Colonic mucosa (tissue), 4 donors: ENCODE measurements around the gene TEPSIN. TPM values are rescaled to one million over a fixed set of nuclear protein-coding genes. Genes with fewer than 3 reads are reported as not detected.

Experiments used
- DNase-seq: peaks from one replicate; pipeline ENCODE4 v3.0.0-alpha.2; 2020
- H3K27ac ChIP-seq: fragments of 200-600 bp; one replicate; pipeline ENCODE4 v1.8.0; 2021
- H3K27me3 ChIP-seq: fragments of 200-600 bp; one replicate; pipeline ENCODE4 v1.8.0; 2021
- H3K36me3 ChIP-seq: fragments of 200-600 bp; one replicate; pipeline ENCODE4 v1.8.0; 2021
- H3K4me1 ChIP-seq: fragments of 200-600 bp; one replicate; pipeline ENCODE4 v1.8.0; 2021; ENCODE audit warnings: mild to moderate bottlenecking
- H3K4me3 ChIP-seq: fragments of 200-600 bp; one replicate; pipeline ENCODE4 v1.8.0; 2021
- H3K9ac ChIP-seq, 2 donors: one replicate each; pipeline ENCODE4 v1.7.0; 2013; ENCODE audit warnings: control low read depth in 2 of 2, low read depth in 2 of 2, low read length in 2 of 2
- H3K9me3 ChIP-seq: fragments of 200-600 bp; one replicate; pipeline ENCODE4 v1.8.0; 2021
- CTCF ChIP-seq: fragments of 200-600 bp; IDR thresholded peaks from one replicate; pipeline ENCODE4 v1.8.0; 2022; ENCODE audit warnings: antibody characterized with exemption, mild to moderate bottlenecking
- intact Hi-C: fragments of 100-400 bp; cut with DNase I; formaldehyde crosslinking; loops from one replicate; pipeline ENCODE4 v1.14.1; 2022
- total RNA-seq, 2 donors: library from RNA; stranded (reverse); fragmentation: NEBNext Ultra II Directional in 1 of 2; extraction: Animal tissue kit (Norgen Biotek cat#: 25700) in 1 of 2; gene quantifications; one replicate each; pipeline ENCODE4 v1.2.1, GENCODE V29; 2021
- donor health status: healthy.
- donor health status: DM: no; HTN: no; CAD: no.
- donor health status: DM: no; HTN: no; CAD: no.

TEPSIN gene
- total RNA-seq, 2 donors from 2014 or later: 29.3 to 46.7 TPM

- Histone ChIP-seq H3K4me1 (peaks cover 13% of the 10 kb centered on the region), H3K9ac (peak overlapping the region in 1 of 2 donors; percentile 12), H3K36me3 (no peaks in the 10 kb centered on the region), H3K9me3 (no peaks in the 10 kb centered on the region), H3K27ac (no peak overlapping the region), H3K27me3 (no peaks in the 10 kb centered on the region), H3K4me3 (no peak overlapping the region)
- TF ChIP-seq CTCF: no peak
- intact Hi-C loops: no loop called here
- DNase-seq: no peak
Measured at GRCh38 chr17:81235822-81236740, 2.8 kb downstream of the TEPSIN start.

- no peaks in the 10 kb centered on the region for H3K36me3 ChIP-seq
- H3K4me3 ChIP-seq: no peak overlapping the region
- no peaks in the 10 kb centered on the region for H3K9me3 ChIP-seq
- no peak overlapping the region for H3K27ac ChIP-seq
- H3K27me3 ChIP-seq: no peaks in the 10 kb centered on the region
- peaks cover 13% of the 10 kb centered on the region for H3K4me1 ChIP-seq
- DNase-seq: no peak
- H3K9ac ChIP-seq: no peak overlapping the region
- intact Hi-C loops: no loop called here
- TF ChIP-seq CTCF: no peak
Measured at GRCh38 chr17:81234940-81235821, 3.7 kb downstream of the TEPSIN start.

- Histone ChIP-seq H3K4me1 (peaks cover 8% of the 10 kb centered on the region), H3K9ac (no peak overlapping the region), H3K27me3 (no peaks in the 10 kb centered on the region), H3K4me3 (no peak overlapping the region), H3K36me3 (no peaks in the 10 kb centered on the region), H3K27ac (no peak overlapping the region), H3K9me3 (no peaks in the 10 kb centered on the region)
- intact Hi-C loops: no loop called here
- TF ChIP-seq CTCF: no peak
- DNase-seq: no peak
Measured at GRCh38 chr17:81234506-81234855, 4.4 kb downstream of the TEPSIN start.

GRCh38 chr17:81233811-81234505, 4.9 kb downstream of the TEPSIN start:
- no peaks in the 10 kb centered on the region for H3K27me3 ChIP-seq
- no peaks in the 10 kb centered on the region for H3K9me3 ChIP-seq
- no peak overlapping the region for H3K27ac ChIP-seq
- no peak overlapping the region for H3K4me3 ChIP-seq
- intact Hi-C loops: no loop called here
- peaks cover 8% of the 10 kb centered on the region for H3K4me1 ChIP-seq
- no peak for TF ChIP-seq CTCF
- DNase-seq: no peak
- no peaks in the 10 kb centered on the region for H3K36me3 ChIP-seq
- H3K9ac ChIP-seq: no peak overlapping the region

GRCh38 chr17:81233316-81233715, 5.5 kb downstream of the TEPSIN start:
- H3K4me3 ChIP-seq: no peak overlapping the region
- H3K4me1 ChIP-seq: peaks cover 8% of the 10 kb centered on the region
- no peak overlapping the region for H3K27ac ChIP-seq
- no peak overlapping the region for H3K9ac ChIP-seq
- TF ChIP-seq CTCF: no peak
- H3K36me3 ChIP-seq: no peaks in the 10 kb centered on the region
- no peak for DNase-seq
- H3K9me3 ChIP-seq: no peaks in the 10 kb centered on the region
- intact Hi-C loops: no loop called here
- H3K27me3 ChIP-seq: no peaks in the 10 kb centered on the region
